ENCODE measurements around the gene OR10A4.
"Not testable (repeated sequence)": the region's sequence is repeated elsewhere in the genome, so short reads cannot be mapped to it uniquely, and the experiment has no call there.

The OR10A4 gene

GRCh38 chr11:6871278-6871677 lies 5.1 kb upstream of the OR10A4 start:
- in situ Hi-C loops (cut with HindIII; ENCODE audit: low sequenced_read_pairs): no loop called here
- DNase-seq (ENCODE audit: low read depth): no peak
- no peak for TF ChIP-seq CTCF (IDR thresholded peaks at IDR 0.05; ENCODE audit: low read depth, low read length, missing control alignments)
- no peak overlapping the region for H3K4me3 ChIP-seq (ENCODE audit: low read depth, low read length)

GRCh38 chr11:6875761-6876160 lies 664 bp upstream of the OR10A4 start:
- no peak overlapping the region for H3K4me3 ChIP-seq (ENCODE audit: low read depth, low read length)
- TF ChIP-seq CTCF (IDR thresholded peaks at IDR 0.05; ENCODE audit: low read depth, low read length, missing control alignments): no peak
- in situ Hi-C loops (cut with HindIII; ENCODE audit: low sequenced_read_pairs): no loop called here
- no peak for DNase-seq (ENCODE audit: low read depth)

- no peak for TF ChIP-seq CTCF (IDR thresholded peaks at IDR 0.05; ENCODE audit: low read depth, low read length, missing control alignments)
- no peak overlapping the region for H3K4me3 ChIP-seq (ENCODE audit: low read depth, low read length)
- in situ Hi-C loops (cut with HindIII; ENCODE audit: low sequenced_read_pairs): no loop called here
- DNase-seq (ENCODE audit: low read depth): no peak
Measured at GRCh38 chr11:6876914-6877313, 489 bp downstream of the OR10A4 start.

- H3K4me3 ChIP-seq (ENCODE audit: low read depth, low read length): no peak overlapping the region
- no peak for DNase-seq (ENCODE audit: low read depth)
- TF ChIP-seq CTCF (IDR thresholded peaks at IDR 0.05; ENCODE audit: low read depth, low read length, missing control alignments): no peak
- in situ Hi-C loops (cut with HindIII; ENCODE audit: low sequenced_read_pairs): no loop called here
Measured at GRCh38 chr11:6882751-6883150, 6.3 kb downstream of the OR10A4 start.

GRCh38 chr11:6887711-6888110 lies 11.3 kb downstream of the OR10A4 start:
- in situ Hi-C loops (cut with HindIII; ENCODE audit: low sequenced_read_pairs); DNase-seq (ENCODE audit: low read depth); H3K4me3 ChIP-seq (ENCODE audit: low read depth, low read length): not testable (repeated sequence)

- TF ChIP-seq CTCF (IDR thresholded peaks at IDR 0.05; ENCODE audit: low read depth, low read length, missing control alignments): no peak
- in situ Hi-C loops (cut with HindIII; ENCODE audit: low sequenced_read_pairs): no loop called here
- DNase-seq (ENCODE audit: low read depth): no peak
- no peak overlapping the region for H3K4me3 ChIP-seq (ENCODE audit: low read depth, low read length)
Measured at GRCh38 chr11:6888830-6889229, 12.4 kb downstream of the OR10A4 start.

GRCh38 chr11:6889835-6890234 lies 13.4 kb downstream of the OR10A4 start:
- no peak for TF ChIP-seq CTCF (IDR thresholded peaks at IDR 0.05; ENCODE audit: low read depth, low read length, missing control alignments)
- in situ Hi-C loops (cut with HindIII; ENCODE audit: low sequenced_read_pairs): no loop called here
- DNase-seq (ENCODE audit: low read depth): no peak
- H3K4me3 ChIP-seq (ENCODE audit: low read depth, low read length): no peak overlapping the region
